Suprapubic skin (tissue), 3 donors: ENCODE results near the gene CYP2B6.

Experiments used
- EP300 ChIP-seq: sonication (generic); formaldehyde crosslinking; IDR thresholded peaks from one replicate; pipeline ENCODE4 v1.6.1; 2017; ENCODE audit warnings: antibody characterized with exemption
- POLR2A ChIP-seq, 2 donors: fragments of 450-650 bp; IDR thresholded peaks; one replicate each; pipeline ENCODE4 v1.6.1; 2017; ENCODE audit warnings: antibody characterized with exemption in 2 of 2, mild to moderate bottlenecking in 2 of 2, moderate library complexity in 2 of 2
- TF ChIP-seq, protein P1 (sequence below), 2 donors: fragments of 200-600 bp in 1 of 2; fragments of 450-650 bp in 1 of 2; sonication (generic) in 1 of 2; IDR thresholded peaks; one replicate each; pipeline ENCODE4 v1.5.1; 2016 to 2019; ENCODE audit warnings: antibody characterized with exemption in 2 of 2, mild to moderate bottlenecking in 1 of 2, moderate library complexity in 1 of 2

DNA sequence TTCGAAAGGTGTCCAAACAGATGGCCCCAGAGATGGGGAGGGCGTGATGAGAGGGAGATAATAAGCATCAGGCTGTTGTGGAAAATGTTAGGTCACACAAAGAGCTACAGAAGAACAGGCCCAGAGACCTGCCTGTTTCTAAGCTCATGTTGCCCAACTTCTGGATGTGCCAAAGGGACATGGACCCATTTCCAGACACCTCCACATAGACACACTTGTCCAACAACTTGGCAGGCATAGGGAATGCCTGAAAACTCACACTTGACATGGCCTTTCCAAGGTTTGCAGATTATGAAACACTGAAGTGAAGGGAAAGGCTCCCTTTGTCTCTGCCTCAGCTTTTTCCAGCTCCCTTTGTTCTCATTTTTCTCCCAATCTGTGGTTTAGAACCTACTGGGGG lies 43.5 kb upstream of the CYP2B6 start:
- TF ChIP-seq, protein P1, sequence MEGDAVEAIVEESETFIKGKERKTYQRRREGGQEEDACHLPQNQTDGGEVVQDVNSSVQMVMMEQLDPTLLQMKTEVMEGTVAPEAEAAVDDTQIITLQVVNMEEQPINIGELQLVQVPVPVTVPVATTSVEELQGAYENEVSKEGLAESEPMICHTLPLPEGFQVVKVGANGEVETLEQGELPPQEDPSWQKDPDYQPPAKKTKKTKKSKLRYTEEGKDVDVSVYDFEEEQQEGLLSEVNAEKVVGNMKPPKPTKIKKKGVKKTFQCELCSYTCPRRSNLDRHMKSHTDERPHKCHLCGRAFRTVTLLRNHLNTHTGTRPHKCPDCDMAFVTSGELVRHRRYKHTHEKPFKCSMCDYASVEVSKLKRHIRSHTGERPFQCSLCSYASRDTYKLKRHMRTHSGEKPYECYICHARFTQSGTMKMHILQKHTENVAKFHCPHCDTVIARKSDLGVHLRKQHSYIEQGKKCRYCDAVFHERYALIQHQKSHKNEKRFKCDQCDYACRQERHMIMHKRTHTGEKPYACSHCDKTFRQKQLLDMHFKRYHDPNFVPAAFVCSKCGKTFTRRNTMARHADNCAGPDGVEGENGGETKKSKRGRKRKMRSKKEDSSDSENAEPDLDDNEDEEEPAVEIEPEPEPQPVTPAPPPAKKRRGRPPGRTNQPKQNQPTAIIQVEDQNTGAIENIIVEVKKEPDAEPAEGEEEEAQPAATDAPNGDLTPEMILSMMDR (IDR thresholded peaks at IDR 0.05), result no peak
- TF ChIP-seq EP300, result no peak
- TF ChIP-seq POLR2A (IDR thresholded peaks at IDR 0.05), result no peak
